Measurements from ENCODE around the gene IRX3.

IRX3 gene

GRCh38 chr16:54286366-54287130 is at the start of gene IRX3:
Gene IRX3 (minus strand): TSS chr16:54286787. CDS start chr16:54286050, 737 bp downstream.
- DNase-seq: no peak

- no peak for DNase-seq
Observed at GRCh38 chr16:54335230-54335629, 48.6 kb upstream of the IRX3 start.

GRCh38 chr16:54334208-54334607 is 47.6 kb upstream of the IRX3 start:
- no peak for DNase-seq

DNA sequence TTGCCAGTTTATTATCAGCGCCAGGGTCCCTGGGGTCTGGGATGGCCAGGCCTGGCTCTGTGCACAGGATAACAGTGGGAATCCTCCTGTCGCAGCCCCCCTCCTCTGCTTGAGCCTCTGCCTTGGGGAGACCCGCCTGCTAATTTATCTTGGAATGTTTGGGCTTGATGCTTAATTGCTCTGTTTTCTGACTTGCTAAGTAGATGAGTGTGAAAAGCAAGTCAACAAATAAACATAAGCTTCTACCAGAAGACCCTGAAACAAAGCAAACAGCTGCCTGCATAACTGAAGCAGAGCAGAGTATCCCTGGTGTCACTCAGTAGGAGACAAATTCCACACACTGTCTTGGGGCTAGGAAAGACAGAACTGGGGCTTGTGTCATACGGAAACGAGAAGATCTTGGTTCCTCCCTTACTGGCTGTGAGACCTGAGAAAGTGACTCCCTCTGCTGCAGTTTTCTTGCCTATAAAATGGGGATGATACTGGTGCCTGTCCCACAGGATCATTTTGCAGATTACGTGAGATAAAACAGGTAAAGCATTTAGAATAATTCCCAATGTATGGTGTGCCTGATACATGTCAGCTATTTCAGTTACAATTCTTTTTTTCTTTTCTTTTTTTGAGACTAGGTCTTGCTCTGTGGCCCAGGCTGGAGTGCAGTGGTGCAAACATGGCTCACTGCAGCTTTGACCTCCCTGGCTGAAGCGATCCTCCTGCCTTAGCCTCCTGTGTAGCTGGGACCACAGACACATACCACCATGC is 44.8 kb upstream of the IRX3 start:
- DNase-seq: no peak

DNA sequence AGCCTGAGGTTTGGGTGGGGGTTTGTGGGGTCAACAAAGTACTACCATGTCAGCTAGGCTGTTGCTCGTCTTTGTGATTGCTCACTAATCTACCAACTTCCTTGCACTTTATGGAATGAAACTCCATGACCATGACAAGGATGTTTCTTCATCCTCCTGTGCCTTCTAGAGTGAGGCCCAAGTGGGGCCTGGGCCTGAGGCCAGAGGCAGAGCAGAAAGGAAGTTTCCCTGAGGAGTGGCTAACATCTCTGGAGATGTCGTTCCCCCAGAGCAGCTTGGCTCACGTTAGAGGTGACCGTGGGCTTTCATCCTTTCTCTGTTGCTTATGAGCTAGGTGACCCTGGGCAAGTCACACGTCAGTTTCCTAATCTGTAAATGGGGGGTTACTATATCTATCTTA is 41.0 kb upstream of the IRX3 start:
- DNase-seq: no peak

- no peak for DNase-seq
Observed at GRCh38 chr16:54326266-54326662, 39.7 kb upstream of the IRX3 start.

DNA sequence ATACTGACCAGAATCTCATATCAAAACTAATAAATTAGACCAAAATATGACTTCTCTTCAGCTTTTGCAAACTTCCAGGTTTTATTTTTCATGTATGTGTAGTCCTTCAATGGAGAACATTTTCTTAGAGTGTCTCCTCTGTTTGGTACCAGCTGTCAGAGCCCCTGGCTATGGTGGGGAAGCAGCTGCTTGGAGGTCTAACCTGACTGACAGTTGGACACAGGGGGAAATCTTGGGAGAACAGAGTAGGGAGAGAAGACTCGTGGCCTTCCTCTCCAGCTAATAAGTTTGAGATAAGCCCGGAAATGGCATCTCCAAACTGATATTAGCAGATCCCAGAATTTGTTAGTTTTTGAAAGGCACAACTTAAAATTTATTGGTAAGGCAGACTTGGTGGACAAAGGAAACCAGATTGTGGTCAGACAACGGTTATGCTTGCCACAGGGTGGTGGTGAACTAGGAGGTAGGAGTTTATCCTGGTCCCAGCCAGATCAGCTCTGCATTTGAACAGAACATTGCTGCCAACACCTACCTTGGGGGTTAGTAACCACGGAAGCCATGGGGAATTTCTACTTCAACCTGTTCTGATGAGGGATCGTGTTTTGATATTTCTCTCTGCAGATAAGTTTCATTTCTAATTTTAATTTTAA is 39.2 kb upstream of the IRX3 start:
- DNase-seq: no peak

GRCh38 chr16:54324716-54325115 is 38.1 kb upstream of the IRX3 start:
- no peak for DNase-seq

GRCh38 chr16:54320697-54321340 is 34.2 kb upstream of the IRX3 start:
- no peak for DNase-seq

- DNase-seq: no peak
Observed at GRCh38 chr16:54318941-54319340, 32.4 kb upstream of the IRX3 start.

GRCh38 chr16:54317101-54317611 is 30.6 kb upstream of the IRX3 start:
- DNase-seq: no peak

DNA sequence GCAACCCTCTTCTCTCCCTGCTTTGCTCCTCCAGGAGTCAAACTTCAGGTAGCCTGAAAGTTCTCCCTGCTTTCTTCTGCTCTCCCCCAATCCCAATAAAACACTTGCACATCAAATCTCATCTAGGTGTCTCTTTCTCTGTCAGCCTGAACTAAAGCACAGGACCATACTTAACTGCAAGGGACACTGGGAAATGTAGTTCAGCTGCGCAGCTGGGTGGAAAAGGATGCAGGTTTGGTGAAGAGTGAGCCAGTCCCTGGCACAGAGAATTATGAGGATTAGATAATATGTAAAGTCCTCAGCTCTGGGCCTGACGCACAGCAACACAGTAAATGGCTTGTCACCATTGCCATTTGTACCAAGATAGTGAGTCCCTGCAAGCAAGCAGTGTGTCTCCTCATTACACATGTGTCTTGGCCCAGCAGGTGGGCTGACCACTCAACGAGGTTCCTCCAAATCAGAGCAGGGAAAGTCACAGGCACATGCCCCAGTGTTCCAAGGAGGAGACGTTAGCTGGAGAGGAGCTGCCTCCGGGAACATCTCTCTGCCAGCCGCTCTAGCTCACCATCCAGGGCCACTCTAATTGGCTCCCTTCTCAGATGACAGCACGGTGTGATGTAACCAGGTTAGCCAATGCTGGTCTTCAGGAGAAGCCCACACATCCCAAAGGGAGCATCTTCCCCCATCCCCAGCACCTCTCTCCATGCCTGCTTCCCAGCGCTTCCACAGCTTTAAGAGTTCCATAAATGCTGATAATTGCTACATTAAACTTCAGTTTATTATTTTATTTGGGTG is 29.7 kb upstream of the IRX3 start:
- DNase-seq: no peak

DNA sequence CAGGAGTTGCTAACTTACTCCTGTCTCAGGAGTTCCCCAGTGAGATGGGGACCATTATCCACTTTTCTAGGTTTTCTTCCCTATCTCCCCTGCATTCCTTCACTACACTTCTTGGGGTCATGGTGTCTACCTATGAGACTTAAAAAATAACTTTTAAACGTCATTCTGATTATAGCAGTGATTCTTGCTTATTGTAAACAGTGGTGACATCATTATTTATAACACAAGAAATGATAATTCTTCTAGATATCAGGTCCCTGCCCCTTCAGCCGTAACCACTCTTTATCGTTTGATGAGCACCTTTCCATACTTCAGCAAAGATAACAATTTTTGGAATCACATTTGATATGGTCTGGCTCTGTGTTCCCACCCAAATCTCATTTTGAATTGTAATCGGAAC is 27.2 kb upstream of the IRX3 start:
- DNase-seq: no peak

GRCh38 chr16:54312502-54312991 is 26.0 kb upstream of the IRX3 start:
- no peak for DNase-seq

- no peak for DNase-seq
Observed at GRCh38 chr16:54309341-54309740, 22.8 kb upstream of the IRX3 start.

DNA sequence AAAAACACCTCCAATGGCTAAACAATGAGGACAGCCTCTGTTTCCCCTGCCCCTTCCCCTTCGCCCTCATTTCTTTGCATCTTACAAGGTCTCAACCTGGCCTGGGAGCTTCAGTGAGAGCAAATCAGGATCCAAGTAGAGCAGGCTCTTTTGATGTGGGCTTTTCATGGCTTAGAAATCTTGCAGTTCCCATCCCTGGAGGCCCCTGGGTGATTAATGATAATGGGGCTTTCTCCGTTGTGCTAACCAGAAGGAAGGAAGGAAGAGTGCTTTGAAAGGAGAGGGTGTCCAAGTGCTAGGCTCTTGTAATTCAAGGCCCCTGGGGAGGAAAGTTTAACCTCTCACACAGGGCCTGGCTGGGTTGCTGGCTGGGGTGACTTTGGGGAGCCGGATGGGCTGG is 18.5 kb upstream of the IRX3 start:
- no peak for DNase-seq

DNA sequence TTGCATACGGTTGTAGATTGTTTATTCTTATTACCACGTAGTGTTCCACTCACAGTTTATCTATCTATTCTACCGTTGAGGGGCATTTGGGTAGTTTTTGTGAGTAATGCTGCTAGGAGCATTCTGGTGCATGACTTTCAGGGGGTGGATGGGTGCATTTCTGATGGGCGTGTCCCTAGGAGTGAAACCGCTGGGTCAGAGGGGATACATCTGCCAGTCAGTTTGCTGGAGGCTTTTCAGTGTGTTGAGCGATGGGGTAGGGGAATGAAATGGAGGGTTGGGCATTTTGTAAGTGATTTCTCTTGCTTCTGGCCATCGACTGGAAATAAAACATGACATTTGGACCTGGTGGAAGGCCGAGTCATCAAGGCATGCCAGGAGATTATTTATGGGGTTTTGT is 17.0 kb upstream of the IRX3 start:
- DNase-seq: no peak

DNA sequence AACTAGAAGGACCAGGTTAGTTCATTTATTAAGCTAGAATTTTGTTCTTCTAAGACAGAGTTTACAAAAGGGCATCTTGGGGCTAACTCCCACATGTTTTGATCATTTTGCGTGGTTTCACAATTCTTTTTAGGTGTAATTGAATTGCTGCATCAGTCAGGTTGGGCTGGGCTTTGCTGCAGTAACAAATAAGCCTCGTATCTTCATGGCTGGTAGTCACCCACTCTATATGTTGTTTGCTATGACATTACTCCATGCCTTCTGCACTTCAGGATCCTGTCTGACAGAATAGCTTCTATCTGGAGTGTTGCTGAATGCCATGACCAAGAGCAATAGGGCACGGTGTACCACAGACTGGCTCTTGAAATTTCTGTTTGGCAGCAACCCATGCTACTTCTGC is 10.6 kb upstream of the IRX3 start:
- DNase-seq: no peak

DNA sequence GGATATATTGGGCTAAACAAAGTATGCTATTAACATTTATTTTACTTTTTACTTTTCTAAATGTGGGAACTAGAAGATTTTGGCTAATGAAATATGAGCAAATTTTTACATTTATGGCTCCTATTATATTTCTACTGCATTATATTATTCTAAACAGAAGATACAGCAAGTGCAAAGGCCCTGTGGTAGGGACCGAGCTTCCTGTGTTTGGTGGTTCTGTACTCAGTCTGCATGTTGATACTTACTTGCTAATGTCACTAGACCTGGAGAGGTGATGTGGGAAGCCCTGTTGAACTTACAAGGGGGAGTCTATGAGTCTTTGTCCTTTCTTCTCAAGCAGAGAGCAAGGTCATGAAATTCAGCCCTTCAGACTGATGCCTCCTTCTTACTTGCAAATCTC is 10.0 kb upstream of the IRX3 start:
- no peak for DNase-seq

- no peak for DNase-seq
Observed at GRCh38 chr16:54291656-54292487, 5.3 kb upstream of the IRX3 start.
